Activated naive CD8-positive, alpha-beta T cell treated with anti-CD3 and anti-CD28 coated beads, Interleukin-2, amount 50 U/mL, for 24 hours (primary cell): ENCODE results near the gene CA5A.
"Not testable (repeated sequence)": the region's sequence is repeated elsewhere in the genome, so short reads cannot be mapped to it uniquely, and the experiment has no call there.

ENCODE experiments used
- ATAC-seq: fragments of 150-1000 bp; cut with Tn5 transposase; one replicate; pipeline ENCODE4 v1.10.0; 2021
- DNase-seq: peaks from one replicate; pipeline ENCODE4 v3.0.0; 2021
- H3K27ac Mint-ChIP-seq: one replicate; pipeline ENCODE4 v1.8.0; 2021; ENCODE audit warnings: mild to moderate bottlenecking, mixed read lengths
- H3K27me3 Mint-ChIP-seq: one replicate; pipeline ENCODE4 v1.8.0; 2021; ENCODE audit warnings: mixed read lengths
- H3K36me3 Mint-ChIP-seq: one replicate; pipeline ENCODE4 v1.8.0; 2021; ENCODE audit warnings: low read depth, mixed read lengths
- H3K4me1 Mint-ChIP-seq: one replicate; pipeline ENCODE4 v1.8.0; 2021; ENCODE audit warnings: mixed read lengths
- H3K4me3 Mint-ChIP-seq: one replicate; pipeline ENCODE4 v1.8.0; 2021; ENCODE audit warnings: mild to moderate bottlenecking, moderate library complexity, mixed read lengths
- H3K9me3 Mint-ChIP-seq: one replicate; pipeline ENCODE4 v1.8.0; 2021; ENCODE audit warnings: mixed read lengths

CA5A gene

DNA sequence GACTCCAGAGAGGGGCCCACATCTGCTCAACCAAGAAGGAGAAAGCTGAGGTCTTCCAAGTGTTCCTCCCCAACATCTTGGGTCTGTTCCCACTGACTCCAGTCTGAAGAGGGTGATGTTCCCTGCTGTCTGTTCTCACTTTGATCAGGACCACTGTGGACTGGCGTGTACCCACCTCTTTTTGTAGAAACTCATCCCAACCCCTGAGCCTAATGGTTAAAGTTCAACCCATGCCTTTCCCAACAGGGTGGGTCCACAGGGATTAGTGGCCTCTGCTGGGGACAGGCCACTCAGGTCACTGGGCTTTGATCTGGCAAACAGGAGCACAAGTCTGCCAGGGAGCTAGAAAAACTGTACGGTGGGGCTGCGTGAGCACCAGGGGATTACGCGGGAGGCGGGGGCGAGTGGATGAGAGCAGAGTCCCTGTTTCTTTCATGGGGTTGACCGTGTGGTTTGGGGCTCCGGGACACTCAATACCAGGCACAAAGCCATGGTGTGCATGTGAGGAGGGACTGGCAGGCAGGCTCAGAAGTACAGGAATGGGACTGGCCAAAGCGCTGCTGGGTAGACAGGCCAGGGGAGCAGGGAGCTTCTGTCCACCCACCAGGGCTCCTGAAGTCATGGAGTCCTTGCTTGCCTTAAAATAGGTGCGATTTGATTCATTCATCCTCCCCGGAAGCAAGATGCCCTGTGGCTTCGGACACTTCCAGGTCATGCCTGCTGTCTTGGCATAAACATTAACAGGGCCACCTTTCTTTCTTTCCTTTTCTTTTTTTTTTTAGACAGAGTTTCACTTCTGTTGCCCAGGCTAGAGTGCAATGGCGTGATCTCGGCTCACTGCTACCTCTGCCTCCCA is at the start of gene CA5A:
Gene CA5A, minus strand, starts transcription at position 155 of the 856 bp plus-strand sequence. Its CDS starts 79 bp downstream, at position 76.
- H3K4me3 Mint-ChIP-seq = no peak within 1 kb of the TSS
- ATAC-seq (no peak), DNase-seq (no peak)
- peaks cover 4% of the 10 kb centered on the region for H3K4me1 Mint-ChIP-seq
- no peaks in the 10 kb centered on the region for H3K36me3 Mint-ChIP-seq
- H3K27ac Mint-ChIP-seq = no peak within 1 kb of the TSS
- no peaks in the 10 kb centered on the region for H3K27me3 Mint-ChIP-seq
- H3K9me3 Mint-ChIP-seq = peaks cover 4% of the 10 kb centered on the region

DNA sequence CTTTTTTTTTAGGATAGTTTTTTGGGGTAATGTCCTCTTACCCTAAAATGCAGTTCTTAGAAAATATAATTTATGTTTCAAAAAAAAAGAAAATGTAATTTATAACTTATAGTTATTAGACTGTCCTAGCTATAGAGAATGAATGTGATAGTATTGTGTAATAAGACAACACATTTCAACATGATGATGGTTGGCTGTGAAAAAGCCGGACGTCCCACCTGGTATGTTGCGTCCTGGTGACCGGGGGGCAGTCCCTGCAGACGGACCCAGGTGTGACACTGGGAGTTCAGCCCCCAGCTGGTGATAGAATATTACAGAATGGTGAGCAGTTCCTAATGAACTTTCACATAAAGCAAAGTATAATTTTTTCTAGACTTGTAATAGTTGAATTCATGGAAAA is 49.2 kb upstream of the CA5A start:
- not testable (repeated sequence) for DNase-seq, ATAC-seq, H3K27me3 Mint-ChIP-seq, H3K9me3 Mint-ChIP-seq
- Mint-ChIP-seq H3K4me1 (peaks cover 61% of the 10 kb centered on the region), H3K36me3 (peaks cover 50% of the 10 kb centered on the region), H3K4me3 (peak overlapping the region; percentile 45), H3K27ac (peak overlapping the region; percentile 94)

DNA sequence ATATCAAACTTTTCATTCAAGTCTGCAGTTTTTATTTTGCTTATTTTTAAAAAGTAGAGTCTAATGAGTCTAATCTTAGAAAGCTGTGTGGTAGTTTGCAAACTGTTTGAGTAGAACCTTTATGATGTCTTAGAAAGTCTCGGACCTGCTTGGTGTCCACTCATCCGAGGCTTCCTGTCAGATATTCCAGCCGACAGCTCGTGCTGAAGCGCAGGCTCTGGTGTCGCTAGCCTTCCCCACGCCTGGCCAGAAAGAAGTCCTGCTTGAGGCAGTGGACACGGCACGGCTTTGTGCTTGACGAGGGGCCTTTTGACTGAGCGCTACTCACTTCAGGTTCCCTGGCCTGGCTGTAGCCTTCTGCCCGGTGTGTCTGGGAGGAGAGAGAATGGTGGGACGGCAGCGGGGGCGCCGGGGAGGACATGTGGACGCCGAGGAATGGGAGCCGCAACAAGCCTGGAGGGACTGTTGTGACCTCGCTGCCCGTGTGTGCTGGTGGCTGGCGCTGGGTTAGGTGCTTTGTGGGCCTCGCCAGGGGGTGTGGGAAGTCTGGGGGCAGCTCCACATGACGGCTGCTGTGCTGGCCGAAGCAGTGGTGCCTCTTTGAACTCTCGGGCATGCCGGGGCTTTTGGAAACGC is 48.4 kb upstream of the CA5A start:
- Mint-ChIP-seq H3K4me3 (peak overlapping the region; percentile 46), H3K9me3 (no peaks in the 10 kb centered on the region), H3K27me3 (no peaks in the 10 kb centered on the region), H3K36me3 (peaks cover 50% of the 10 kb centered on the region), H3K27ac (peak overlapping the region; percentile 80), H3K4me1 (peaks cover 69% of the 10 kb centered on the region)
- ATAC-seq (no peak), DNase-seq (no peak)

DNA sequence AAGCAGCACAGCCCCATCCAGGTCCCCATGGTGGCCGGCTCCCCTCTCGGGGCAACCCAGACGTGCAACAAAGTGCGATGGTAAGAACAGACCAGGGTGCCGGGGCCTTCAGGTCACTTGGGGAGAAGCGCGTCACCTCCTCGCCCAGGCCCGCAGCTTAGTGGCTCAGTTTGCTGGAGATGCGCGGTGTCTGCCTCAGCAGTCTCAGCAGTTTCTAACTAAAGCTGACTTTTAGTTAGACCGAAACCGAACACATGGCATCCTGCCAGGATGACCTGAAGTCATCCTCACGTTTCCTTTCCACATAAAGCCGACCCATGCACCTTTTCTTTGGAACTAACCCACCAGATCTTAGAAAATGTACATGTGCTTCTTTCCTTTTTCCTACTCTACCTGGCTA is 47.9 kb upstream of the CA5A start:
- peak overlapping the region; percentile 46 for H3K4me3 Mint-ChIP-seq
- H3K36me3 Mint-ChIP-seq = peaks cover 49% of the 10 kb centered on the region
- ATAC-seq, H3K27me3 Mint-ChIP-seq, DNase-seq, H3K9me3 Mint-ChIP-seq: not testable (repeated sequence)
- H3K4me1 Mint-ChIP-seq = peaks cover 75% of the 10 kb centered on the region
- H3K27ac Mint-ChIP-seq = peak overlapping the region; percentile 80

DNA sequence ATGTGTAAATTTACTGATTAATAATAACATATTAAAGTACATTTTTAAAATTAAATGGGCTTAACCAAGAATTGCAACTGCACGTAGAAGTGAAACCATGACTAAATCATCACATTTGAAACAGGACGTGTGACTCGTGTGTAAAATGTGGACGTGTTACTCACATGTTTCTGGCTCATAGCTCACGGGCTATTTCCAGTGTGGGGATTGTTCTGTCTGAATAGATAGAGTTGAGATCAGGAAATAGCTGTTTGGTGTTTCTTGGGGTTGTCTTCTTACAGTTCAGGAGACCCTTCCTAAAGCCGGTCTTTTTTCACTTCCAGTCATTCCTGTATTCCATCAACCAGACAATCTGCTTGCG is 47.4 kb upstream of the CA5A start:
- Mint-ChIP-seq H3K27ac (peak overlapping the region; percentile 80), H3K36me3 (peaks cover 54% of the 10 kb centered on the region), H3K4me1 (peaks cover 79% of the 10 kb centered on the region)
- peak; percentile 52 for ATAC-seq
- DNase-seq, H3K9me3 Mint-ChIP-seq, H3K4me3 Mint-ChIP-seq, H3K27me3 Mint-ChIP-seq: not testable (repeated sequence)

DNA sequence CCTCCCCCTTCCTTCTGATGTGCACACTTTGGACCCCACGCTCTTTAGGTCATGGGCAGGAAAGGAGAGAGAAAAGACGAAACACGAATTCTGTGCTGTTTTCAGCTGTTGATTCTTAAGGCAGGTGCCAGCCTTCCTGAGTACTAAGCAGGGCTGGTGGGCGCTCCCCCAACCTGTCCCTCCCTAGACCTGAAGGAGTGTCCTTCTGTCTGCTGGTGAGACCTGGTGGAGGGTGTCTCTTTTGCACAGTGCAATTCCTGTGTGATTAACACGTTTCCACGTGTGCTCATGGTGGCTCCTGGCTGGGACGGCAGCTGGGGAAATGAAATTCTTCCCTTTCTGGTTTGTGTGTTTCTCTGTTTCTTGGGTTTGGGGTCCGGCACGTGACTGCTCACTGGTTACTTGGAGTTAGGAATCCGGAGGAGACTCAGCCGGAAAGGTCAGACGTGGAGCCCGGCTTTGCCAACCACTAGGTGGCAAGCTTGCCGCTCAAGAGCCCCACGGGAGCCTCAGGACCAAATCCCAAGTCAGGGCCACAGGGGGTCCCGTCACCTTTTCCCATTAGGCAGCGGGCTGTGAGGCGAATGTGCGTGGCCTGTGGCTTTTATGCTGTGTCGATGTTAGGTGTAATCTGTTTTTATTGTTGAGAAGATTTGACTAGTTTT is 46.9 kb upstream of the CA5A start:
- not testable (repeated sequence) for ATAC-seq, H3K27me3 Mint-ChIP-seq, DNase-seq, H3K9me3 Mint-ChIP-seq
- H3K36me3 Mint-ChIP-seq = peaks cover 57% of the 10 kb centered on the region
- peak overlapping the region; percentile 11 for H3K4me3 Mint-ChIP-seq
- peaks cover 84% of the 10 kb centered on the region for H3K4me1 Mint-ChIP-seq
- H3K27ac Mint-ChIP-seq = peak overlapping the region; percentile 90

DNA sequence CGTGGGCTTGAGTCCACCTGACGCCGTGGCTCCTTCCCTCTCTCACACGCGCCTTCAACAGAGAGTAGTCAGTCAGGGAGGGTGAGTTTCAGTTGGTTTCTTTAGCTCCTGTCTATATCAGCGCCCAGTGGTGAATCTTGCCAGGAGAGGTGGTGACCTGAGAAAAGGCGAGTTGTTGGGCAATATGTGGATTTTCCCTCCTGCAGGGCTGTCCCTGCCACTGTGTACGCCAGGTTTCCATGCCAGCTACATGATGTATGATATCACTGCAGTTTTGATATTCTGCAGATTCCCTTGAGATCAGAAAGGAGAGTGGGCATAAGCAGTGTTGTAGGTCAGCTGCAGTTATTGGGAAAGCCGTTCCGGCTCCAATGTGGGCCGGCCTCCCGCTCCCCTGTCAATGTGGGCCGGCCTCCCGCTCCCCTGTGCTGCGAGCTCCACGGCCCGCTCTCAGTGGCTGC is 46.3 kb upstream of the CA5A start:
- Mint-ChIP-seq H3K27ac (peak overlapping the region; percentile 90), H3K4me3 (peak overlapping the region; percentile 19), H3K4me1 (peaks cover 88% of the 10 kb centered on the region), H3K9me3 (no peaks in the 10 kb centered on the region), H3K27me3 (no peaks in the 10 kb centered on the region), H3K36me3 (peaks cover 60% of the 10 kb centered on the region)
- ATAC-seq = no peak
- no peak for DNase-seq

DNA sequence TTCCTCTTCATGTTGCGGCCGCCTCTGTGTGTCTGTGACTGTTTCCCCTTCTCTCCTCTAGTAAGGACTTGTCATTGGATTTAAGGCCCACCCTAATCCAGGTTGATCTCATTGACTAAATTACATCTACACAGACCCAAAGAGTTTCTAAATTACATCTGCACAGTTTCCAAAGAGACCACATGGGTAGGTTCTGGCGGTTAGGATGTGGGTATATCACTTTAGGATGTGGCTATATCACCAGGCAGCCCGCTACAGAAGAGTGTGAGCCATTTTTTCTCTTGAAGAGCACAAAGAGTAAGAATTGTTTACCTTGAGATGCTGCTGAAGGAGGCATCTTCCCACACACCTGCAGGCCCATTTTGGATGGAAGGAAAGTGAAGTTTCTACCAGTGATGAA is 45.0 kb upstream of the CA5A start:
- DNase-seq = peak; percentile 56
- H3K9me3 Mint-ChIP-seq, H3K27me3 Mint-ChIP-seq: not testable (repeated sequence)
- ATAC-seq = peak; percentile 82
- Mint-ChIP-seq H3K36me3 (peaks cover 61% of the 10 kb centered on the region), H3K4me1 (peaks cover 91% of the 10 kb centered on the region), H3K27ac (peak overlapping the region; percentile 90), H3K4me3 (peak overlapping the region; percentile 66)

DNA sequence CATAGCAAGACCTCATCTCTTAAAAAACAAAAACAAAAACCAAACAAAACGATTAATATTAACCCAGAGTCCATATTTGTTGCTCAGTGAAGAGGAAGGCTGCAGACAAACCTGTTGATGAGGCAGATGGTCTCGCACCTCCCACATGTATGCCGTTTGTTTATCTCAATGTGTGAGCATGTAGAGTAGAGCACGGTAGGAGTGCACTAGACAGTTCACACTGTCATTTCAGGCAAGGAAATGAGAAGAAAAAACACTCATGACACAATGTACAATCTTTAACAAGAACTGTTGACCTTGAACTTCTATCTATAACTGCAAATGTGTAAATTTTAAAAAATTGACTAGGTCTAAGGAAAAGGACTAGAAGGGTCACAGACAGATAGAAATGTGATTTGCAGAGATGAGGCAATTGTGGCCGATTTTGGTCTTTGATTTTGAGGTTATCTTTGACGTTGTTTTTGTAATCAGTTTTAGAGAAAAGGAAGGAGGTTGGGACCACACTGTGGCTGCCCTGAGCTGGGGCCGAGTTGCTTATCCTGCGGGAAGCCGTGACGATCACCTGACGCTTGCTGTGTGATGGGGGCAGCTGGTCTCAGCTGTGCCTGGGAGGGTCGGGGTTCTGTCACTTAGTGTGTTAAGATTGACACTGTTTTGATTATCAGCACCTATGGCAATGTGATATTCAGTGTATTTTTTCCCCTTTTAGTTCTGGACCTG is 43.7 kb upstream of the CA5A start:
- H3K36me3 Mint-ChIP-seq = peaks cover 60% of the 10 kb centered on the region
- H3K9me3 Mint-ChIP-seq, H3K27me3 Mint-ChIP-seq, DNase-seq: not testable (repeated sequence)
- peak overlapping the region; percentile 76 for H3K27ac Mint-ChIP-seq
- peaks cover 79% of the 10 kb centered on the region for H3K4me1 Mint-ChIP-seq
- peak; percentile 31 for ATAC-seq
- peak overlapping the region; percentile 23 for H3K4me3 Mint-ChIP-seq

DNA sequence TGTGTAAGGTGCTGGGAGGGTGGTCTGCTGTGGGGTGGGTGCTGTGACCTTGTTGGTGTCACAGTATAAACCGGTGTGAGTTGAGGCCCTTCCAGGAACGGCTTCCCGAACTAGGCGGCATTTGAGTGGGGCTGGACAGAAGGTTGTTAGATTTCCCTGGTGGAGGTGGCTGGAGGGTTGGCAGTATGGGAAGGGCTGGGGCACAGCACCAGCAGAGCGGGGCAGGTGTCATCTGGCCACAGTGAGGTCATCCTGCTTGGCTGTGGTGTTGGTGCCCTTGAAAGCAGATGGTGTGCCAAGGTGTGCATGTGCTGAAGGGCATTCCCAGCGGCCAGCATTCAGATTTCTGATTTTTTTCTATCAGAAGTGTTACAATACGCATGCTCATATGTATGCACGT is 43.0 kb upstream of the CA5A start:
- DNase-seq (no peak), ATAC-seq (no peak)
- Mint-ChIP-seq H3K9me3 (no peaks in the 10 kb centered on the region), H3K36me3 (peaks cover 56% of the 10 kb centered on the region), H3K4me1 (peaks cover 74% of the 10 kb centered on the region), H3K27me3 (no peaks in the 10 kb centered on the region), H3K27ac (peak overlapping the region; percentile 31), H3K4me3 (no peak overlapping the region)

DNA sequence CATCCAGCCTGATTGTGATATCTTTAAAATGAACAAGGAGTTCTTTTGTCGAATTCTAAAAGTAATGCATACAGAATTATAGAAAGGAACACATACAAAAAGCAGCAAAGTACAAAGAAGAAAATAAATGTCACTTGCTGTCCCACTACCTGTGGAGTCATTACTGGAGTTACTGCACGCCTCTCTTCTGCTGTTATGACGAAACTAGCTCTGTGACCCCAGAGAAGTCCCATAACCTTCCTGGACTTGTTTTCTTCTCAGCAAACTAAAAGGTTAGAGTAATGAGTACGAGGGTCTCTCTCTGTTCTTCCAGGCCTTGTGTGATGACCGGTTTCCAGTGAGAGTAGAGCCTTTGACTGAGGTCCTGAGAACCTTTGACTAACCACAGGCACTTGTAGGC is 41.8 kb upstream of the CA5A start:
- no peaks in the 10 kb centered on the region for H3K9me3 Mint-ChIP-seq
- no peak for ATAC-seq
- H3K27ac Mint-ChIP-seq = no peak overlapping the region
- H3K36me3 Mint-ChIP-seq = peaks cover 54% of the 10 kb centered on the region
- peaks cover 67% of the 10 kb centered on the region for H3K4me1 Mint-ChIP-seq
- no peaks in the 10 kb centered on the region for H3K27me3 Mint-ChIP-seq
- no peak for DNase-seq
- no peak overlapping the region for H3K4me3 Mint-ChIP-seq

DNA sequence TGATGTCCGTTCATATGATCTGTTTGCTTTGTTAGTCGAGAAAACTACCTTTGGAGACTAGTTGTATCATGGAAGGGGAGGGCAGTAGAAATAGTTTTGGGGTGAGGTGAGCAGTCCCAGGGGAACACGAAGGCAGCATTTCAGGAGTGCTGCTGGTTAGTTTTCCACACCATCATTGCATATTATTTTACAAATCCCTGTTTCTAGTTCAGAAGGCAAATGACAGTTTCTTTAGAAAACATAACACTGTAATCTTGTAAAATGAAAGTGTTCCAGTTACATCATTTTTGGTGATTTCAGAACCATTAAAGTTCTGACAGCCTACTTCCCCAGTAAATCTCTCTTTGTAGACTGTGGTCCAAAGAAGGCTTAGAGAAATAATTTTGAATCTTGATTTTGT is 40.3 kb upstream of the CA5A start:
- H3K4me1 Mint-ChIP-seq = peaks cover 59% of the 10 kb centered on the region
- no peak overlapping the region for H3K4me3 Mint-ChIP-seq
- no peak for DNase-seq
- H3K27me3 Mint-ChIP-seq = no peaks in the 10 kb centered on the region
- ATAC-seq = no peak
- H3K9me3 Mint-ChIP-seq = peaks cover 13% of the 10 kb centered on the region
- H3K36me3 Mint-ChIP-seq = peaks cover 54% of the 10 kb centered on the region
- no peak overlapping the region for H3K27ac Mint-ChIP-seq

DNA sequence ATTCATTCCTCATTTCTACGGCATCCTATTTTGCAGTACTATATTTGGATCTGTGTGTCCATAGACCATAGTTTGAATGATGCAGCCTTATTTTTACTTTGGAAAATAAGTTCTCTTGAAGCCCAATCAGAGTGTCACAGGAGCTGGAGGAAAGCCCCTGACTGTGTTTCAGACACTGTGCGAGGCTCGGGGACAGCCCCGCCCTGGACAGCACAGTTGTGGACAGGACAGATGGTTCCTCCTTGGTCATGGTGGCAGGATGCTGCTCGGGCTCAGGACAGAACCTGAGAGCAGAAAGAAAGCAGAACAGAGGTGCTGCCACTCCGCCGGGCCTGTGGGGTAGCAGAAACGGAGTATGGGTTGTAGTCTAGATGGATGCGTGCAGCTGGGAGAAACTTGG is 37.8 kb upstream of the CA5A start:
- peaks cover 62% of the 10 kb centered on the region for H3K36me3 Mint-ChIP-seq
- H3K27ac Mint-ChIP-seq = peak overlapping the region; percentile 64
- H3K4me3 Mint-ChIP-seq = no peak overlapping the region
- no peaks in the 10 kb centered on the region for H3K27me3 Mint-ChIP-seq
- peaks cover 43% of the 10 kb centered on the region for H3K4me1 Mint-ChIP-seq
- ATAC-seq (no peak), DNase-seq (no peak)
- H3K9me3 Mint-ChIP-seq = peaks cover 22% of the 10 kb centered on the region

DNA sequence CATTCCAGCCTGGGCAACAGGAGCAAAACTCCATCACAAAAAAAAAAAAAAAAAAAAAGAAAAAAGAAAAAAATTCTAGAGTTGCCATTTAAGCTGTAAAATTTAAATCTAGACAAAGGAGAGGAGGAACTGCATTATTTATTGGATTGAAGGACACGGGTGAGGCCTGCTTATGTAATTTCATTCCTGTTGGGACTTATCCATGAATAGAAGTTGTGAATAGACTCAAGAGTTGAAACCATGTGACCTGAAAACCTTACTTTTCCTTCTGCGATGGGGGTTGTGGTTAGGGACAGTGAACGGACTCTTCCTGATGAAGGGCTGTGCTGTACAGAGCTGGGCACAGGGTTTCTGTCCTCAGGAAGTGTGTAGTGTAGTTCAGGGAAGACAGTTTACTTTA is 37.4 kb upstream of the CA5A start:
- Mint-ChIP-seq H3K36me3 (peaks cover 59% of the 10 kb centered on the region), H3K27me3 (no peaks in the 10 kb centered on the region), H3K4me3 (no peak overlapping the region), H3K9me3 (peaks cover 22% of the 10 kb centered on the region), H3K4me1 (peaks cover 43% of the 10 kb centered on the region), H3K27ac (peak overlapping the region; percentile 64)
- ATAC-seq (no peak), DNase-seq (no peak)
